ENCODE data around the gene TRAPPC1.

Gene TRAPPC1

DNA sequence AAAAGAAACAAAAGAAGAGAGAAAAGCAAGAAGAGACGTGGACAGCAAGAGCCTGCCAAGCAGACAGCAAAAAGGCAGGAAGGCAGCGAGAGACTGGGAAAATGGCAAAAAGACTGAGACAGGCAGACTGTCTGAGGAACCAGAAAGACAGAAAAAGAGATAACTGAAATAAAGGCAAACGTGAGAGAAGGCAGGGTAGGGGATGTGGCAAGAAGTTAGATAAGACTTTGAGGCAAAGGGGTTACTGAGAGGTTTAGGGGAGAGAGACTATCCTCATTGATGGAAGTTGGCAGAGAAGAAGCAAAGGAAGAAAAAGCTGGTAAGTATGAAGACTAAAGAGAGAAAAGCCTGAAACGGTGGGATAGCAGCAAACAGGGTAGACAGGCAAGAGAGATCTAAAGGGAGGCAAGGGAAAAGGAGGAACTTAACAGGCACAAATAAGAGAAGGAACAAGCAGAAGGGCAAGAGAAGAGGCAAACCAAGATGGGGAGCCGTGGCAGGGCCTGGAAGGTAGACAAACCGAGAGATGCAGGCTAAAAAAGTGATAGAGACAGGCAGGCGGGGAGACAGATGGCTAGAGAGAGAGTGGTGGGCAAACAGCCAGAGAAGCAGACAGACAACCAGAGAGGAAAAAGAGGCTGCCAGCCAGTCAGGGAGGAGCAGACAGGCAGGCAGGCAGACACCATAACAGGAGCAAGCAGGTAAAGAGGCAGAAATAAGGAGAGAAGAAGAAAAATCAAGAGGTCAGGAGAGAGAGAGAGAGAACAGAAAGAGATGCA is 50.3 kb downstream of the TRAPPC1 start:
- DNase-seq (ENCODE audit: low read depth in 2 of 2): no peak
